GM12873 (cell line): ENCODE results near the gene SPNS3.

ENCODE experiments used
- TF ChIP-seq, protein P1 (sequence below): IDR thresholded peaks from 2 replicates; pipeline ENCODE4 v1.5.1; 2012; ENCODE audit warnings: low read depth, mild to moderate bottlenecking, moderate library complexity, low read length, control low read depth; ENCODE audit not compliant: insufficient read depth; ENCODE audit errors: missing control alignments

The SPNS3 gene

GRCh38 chr17:4507361-4508111 lies 73.8 kb downstream of the SPNS3 start:
- TF ChIP-seq, protein P1, sequence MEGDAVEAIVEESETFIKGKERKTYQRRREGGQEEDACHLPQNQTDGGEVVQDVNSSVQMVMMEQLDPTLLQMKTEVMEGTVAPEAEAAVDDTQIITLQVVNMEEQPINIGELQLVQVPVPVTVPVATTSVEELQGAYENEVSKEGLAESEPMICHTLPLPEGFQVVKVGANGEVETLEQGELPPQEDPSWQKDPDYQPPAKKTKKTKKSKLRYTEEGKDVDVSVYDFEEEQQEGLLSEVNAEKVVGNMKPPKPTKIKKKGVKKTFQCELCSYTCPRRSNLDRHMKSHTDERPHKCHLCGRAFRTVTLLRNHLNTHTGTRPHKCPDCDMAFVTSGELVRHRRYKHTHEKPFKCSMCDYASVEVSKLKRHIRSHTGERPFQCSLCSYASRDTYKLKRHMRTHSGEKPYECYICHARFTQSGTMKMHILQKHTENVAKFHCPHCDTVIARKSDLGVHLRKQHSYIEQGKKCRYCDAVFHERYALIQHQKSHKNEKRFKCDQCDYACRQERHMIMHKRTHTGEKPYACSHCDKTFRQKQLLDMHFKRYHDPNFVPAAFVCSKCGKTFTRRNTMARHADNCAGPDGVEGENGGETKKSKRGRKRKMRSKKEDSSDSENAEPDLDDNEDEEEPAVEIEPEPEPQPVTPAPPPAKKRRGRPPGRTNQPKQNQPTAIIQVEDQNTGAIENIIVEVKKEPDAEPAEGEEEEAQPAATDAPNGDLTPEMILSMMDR, result no peak

DNA sequence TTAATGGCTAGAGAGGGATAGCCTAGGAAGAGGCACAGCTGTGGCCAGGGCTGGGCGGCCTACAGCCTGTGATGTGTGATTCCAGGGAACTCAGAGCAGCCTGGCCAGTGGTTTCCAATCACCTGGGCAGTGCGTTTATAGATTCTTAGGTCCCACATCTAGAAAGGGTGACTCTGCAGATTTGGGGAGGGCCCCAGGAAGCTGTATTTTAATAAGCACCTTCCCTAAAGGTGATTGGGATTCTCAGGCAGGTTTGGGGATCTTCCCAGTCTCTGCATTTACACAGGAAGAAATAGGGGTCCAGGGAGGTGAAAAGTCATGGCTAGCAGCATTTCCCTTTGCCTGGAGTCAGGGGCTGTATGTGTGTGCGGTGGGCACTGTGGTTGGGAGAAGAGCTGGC lies 74.5 kb downstream of the SPNS3 start:
- TF ChIP-seq, protein P1, result no peak

GRCh38 chr17:4509401-4509800 lies 75.7 kb downstream of the SPNS3 start:
- TF ChIP-seq, protein P1, result peak; percentile 36

DNA sequence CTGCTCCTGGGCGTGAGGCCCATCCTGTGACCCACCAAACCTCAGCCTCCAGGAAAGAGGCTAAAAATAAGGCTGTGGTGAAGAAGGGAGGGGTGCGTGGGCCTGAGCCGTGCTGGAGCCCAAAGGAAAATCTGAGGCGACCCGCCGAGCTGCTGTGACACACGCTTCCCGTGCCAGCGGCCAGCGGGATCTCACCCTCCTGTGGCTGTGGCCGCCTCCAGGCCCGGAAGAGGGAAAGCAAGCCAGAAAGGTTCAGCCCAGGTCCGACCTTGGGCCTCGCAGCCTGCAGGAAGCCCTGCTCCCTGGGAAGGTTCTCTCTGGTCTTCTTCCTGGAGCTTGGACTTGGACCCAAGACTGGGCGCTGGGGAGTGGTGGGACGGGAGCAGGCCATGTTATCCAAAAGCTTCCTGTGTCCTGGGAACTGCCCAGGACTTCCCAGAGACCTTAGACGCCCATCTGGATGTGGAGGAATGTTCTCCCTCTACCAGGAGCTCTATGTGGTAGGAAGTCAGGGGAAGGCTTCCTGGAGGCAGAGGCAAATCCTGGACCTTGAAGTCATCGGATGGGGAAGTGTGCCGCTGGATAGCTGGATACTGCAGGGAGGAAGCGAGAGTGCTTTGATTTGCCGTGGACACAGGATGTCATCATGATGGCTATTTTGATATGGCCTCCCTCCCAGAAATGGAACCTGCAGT lies 76.3 kb downstream of the SPNS3 start:
- TF ChIP-seq, protein P1, result no peak

DNA sequence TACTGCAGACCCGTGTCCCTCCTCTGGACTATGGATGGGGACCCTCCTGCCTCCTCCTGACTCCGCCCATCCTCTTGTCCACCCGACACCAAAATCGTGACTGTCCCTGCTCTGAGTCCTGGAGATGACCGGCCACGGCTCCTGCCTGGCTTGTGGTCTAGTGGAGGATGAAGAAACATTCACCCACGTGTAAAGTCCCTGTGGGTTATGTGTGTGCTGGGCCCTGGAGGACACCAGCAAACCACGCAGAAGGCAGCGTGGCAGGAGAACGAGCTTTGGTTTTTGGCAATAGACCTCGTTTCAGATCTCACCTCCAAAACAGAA lies 76.8 kb downstream of the SPNS3 start:
- TF ChIP-seq, protein P1, result no peak

GRCh38 chr17:4511199-4511932 lies 77.6 kb downstream of the SPNS3 start:
- TF ChIP-seq, protein P1, result no peak
